ENCODE data around the gene NRP1. TPM values are rescaled to one million over a fixed set of nuclear protein-coding genes. Genes with fewer than 3 reads are reported as not detected.

Gene NRP1
- total RNA-seq, 4 donors from 2014 or later, result 17.7 to 47.0 (median 21.0) TPM

GRCh38 chr10:33237736-33238624 is 96.5 kb downstream of the NRP1 start:
- Histone ChIP-seq H3K36me3 (no peaks in the 10 kb centered on the region), H3K27ac (no peak overlapping the region), H3K27me3 (no peaks in the 10 kb centered on the region), H3K9me3 (no peaks in the 10 kb centered on the region), H3K4me3 (no peak overlapping the region), H3K4me1 (no peaks in the 10 kb centered on the region)
- no peak for DNase-seq
- TF ChIP-seq CTCF (IDR thresholded peaks at IDR 0.05) (no peak), POLR2A (IDR thresholded peaks at IDR 0.05) (no peak)

GRCh38 chr10:33236916-33237315 is 97.6 kb downstream of the NRP1 start:
- Histone ChIP-seq H3K9me3 (no peaks in the 10 kb centered on the region), H3K36me3 (no peaks in the 10 kb centered on the region), H3K4me1 (no peaks in the 10 kb centered on the region), H3K4me3 (no peak overlapping the region), H3K27me3 (no peaks in the 10 kb centered on the region), H3K27ac (no peak overlapping the region)
- DNase-seq, result no peak
- no peak for TF ChIP-seq POLR2A (IDR thresholded peaks at IDR 0.05)
- TF ChIP-seq CTCF (IDR thresholded peaks at IDR 0.05), result no peak

- no peaks in the 10 kb centered on the region for H3K9me3 ChIP-seq
- no peak for DNase-seq
- TF ChIP-seq CTCF (IDR thresholded peaks at IDR 0.05) (no peak), POLR2A (IDR thresholded peaks at IDR 0.05) (no peak)
- H3K27me3 ChIP-seq, result no peaks in the 10 kb centered on the region
- H3K4me3 ChIP-seq, result no peak overlapping the region
- H3K4me1 ChIP-seq, result no peaks in the 10 kb centered on the region
- H3K36me3 ChIP-seq, result no peaks in the 10 kb centered on the region
- H3K27ac ChIP-seq, result no peak overlapping the region
These were observed 98.5 kb downstream of the NRP1 start for GRCh38 chr10:33235951-33236350.

GRCh38 chr10:33235251-33235884 is 99.1 kb downstream of the NRP1 start:
- no peak for DNase-seq
- no peak for TF ChIP-seq POLR2A (IDR thresholded peaks at IDR 0.05)
- no peak for TF ChIP-seq CTCF (IDR thresholded peaks at IDR 0.05)

GRCh38 chr10:33234831-33235237 is 99.6 kb downstream of the NRP1 start:
- Histone ChIP-seq H3K4me1 (no peaks in the 10 kb centered on the region), H3K27me3 (no peaks in the 10 kb centered on the region), H3K36me3 (no peaks in the 10 kb centered on the region), H3K4me3 (no peak overlapping the region), H3K9me3 (no peaks in the 10 kb centered on the region), H3K27ac (no peak overlapping the region)
- DNase-seq, result no peak
- TF ChIP-seq POLR2A (IDR thresholded peaks at IDR 0.05) (no peak), CTCF (IDR thresholded peaks at IDR 0.05) (no peak)

More at GRCh38 chr10:33235251-33235884, 99.1 kb downstream of the NRP1 start:
- Histone ChIP-seq H3K27me3 (no peaks in the 10 kb centered on the region), H3K9me3 (no peaks in the 10 kb centered on the region), H3K27ac (no peak overlapping the region), H3K36me3 (no peaks in the 10 kb centered on the region), H3K4me3 (no peak overlapping the region), H3K4me1 (no peaks in the 10 kb centered on the region)

Data from Peyer's patch (tissue), 4 donors.